Inflammatory macrophage (primary cell): ENCODE data around the gene CSF1.

Experiments
- DNase-seq, 2 donors: peaks; one replicate each; pipeline ENCODE4 v3.0.0-alpha.2; 2020 to 2022

Gene CSF1

DNA sequence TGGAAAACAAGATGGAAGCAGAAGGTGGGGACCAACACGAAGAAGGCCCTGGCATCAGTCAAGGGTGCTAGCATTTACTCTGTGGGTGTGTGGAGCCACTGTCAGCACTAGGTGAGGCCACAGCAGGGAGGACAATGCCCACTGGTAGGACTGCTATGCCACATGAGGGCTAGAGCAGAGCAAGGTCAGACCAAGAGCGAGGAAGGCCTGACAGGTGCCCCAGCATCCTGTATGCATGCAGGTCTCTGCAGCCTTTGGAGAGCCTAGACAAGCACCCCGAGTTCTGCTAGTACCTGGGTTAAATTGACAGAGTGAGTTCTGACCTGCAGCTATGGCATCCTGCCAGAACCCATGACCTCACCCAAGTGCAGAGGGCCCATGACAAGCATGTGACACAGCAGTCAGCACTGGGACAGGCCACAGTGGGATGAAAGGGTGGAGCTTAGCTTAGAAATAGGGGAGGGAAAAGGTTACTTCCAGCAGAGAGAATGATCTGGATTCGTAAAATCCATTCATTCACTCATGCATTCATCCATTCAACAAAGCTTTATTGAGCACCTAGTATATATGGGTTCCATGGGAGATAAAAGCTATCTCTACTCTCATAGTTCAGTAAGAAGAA is 9.0 kb upstream of the CSF1 start:
- DNase-seq: peak; percentile 87 to 96

DNA sequence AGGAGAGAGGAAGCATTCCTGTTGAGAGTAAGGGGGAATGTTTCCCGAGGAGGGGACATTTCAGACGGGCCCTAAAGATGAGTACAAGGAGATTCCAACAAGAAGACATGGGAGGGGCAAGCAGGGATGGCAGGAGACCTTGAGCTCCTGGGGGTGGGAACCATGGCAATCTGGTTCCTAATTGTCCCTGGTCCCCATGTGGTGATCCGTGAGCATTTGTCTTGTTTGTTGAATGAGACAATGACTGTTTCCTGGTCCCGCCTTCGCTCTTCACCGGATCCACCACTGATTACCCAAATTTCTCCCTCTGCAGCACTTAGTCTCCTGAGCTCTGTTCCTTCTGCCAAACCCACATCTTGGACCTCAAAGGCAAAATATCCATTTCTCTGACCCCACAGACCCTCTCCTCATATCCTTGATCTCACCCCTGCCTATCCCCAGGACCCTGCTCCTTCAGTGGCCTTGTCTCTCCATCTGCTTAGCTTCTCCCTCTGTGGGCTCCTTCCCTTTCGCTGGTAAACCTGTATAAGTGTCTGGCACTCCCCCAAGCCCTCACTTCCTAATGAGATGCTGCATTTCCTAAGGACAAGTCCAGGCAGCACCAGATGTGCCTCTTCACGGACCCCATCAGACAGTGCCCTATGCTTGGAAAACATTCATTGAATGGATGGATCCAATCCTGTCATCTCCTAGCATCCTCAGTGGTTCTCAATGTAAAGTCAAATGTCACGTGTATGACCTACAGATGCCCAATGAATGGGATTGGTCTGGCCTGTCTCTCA is 8.3 kb upstream of the CSF1 start:
- DNase-seq: peak in 1 of 2 donors; percentile 7

DNA sequence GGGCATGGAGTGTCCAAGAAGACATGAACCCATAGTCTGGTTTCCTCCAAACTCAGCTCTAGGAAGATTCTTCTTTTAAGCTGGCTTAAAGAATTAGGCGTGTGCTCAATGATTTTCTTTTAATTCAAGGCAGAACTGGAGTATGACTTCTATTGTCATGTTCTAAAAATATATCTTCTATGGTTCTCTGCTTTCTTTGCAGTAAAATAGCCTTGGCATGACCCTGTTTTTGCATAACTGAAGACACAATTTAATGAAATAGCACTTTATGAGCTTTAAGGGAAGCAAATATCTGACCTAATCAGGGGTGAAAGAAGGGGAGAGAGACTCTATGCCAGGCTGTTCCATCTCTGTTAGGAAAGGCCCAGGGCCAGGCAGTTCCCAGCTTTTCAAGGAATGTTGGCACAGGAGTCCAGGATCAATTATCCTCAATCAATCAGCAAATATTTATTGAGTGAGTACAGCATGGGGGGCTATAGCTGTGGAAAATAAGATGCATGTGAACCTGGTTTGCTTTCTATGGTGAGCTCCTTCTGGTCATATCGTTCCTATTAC is 7.2 kb upstream of the CSF1 start:
- peak; percentile 64 to 72 for DNase-seq

- DNase-seq: peak in 1 of 2 donors; percentile 22
Observed at GRCh38 chr1:109904105-109904817, 6.4 kb upstream of the CSF1 start.

GRCh38 chr1:109905491-109905890 is 5.2 kb upstream of the CSF1 start:
- DNase-seq: peak; percentile 59 to 86

- peak; percentile 78 to 86 for DNase-seq
Observed at GRCh38 chr1:109906160-109906838, 4.3 kb upstream of the CSF1 start.

- no peak for DNase-seq
Observed at GRCh38 chr1:109906839-109907180, 3.8 kb upstream of the CSF1 start.

DNA sequence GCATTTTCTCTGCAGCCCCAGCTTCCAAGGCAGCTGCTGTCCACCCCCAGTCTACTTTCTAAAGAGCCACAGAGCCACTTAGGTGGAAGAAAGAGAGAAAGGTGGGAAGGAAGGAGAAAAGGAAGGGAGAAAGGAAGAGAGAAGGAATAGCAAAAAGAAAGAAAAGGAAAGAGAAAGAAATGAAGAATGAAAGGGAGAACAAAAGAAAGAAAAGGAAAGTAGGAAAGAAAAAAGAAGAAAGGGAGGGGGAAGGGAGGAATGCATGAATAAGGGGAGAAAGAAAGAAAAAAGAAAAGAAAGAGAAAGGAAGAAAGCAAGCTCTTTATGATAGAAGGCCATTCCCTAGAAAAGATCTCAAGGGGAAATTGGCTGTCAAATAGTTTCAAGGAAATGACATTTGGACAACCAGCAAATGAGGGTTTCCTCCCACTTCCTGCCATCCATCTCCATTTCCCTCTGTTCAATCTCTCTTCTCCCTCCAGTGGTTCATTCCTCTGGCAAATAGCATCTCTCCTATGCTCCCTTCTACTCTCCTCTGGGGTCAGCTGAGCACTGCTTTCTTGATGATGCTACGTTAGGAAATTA is 3.4 kb upstream of the CSF1 start:
- no peak for DNase-seq

DNA sequence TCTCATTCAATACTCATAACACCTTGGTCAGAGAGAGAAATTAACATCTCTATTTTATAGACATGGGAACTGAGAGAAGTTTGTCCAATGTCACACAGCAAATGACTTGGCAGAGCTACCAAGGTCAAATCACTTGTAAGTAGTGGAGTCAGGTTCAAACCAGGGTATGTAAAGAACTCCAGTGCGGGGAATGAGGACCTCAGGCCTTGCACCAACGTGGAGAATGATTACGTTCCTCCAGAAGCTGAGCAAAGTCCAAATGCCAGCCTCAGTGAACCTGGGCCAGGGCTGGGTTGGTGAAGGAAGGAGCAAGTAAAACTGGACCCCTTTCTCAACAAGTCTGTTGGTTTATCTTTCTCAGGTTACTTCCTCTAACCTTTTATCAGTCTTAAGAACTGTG is 1.8 kb upstream of the CSF1 start:
- DNase-seq: no peak

DNA sequence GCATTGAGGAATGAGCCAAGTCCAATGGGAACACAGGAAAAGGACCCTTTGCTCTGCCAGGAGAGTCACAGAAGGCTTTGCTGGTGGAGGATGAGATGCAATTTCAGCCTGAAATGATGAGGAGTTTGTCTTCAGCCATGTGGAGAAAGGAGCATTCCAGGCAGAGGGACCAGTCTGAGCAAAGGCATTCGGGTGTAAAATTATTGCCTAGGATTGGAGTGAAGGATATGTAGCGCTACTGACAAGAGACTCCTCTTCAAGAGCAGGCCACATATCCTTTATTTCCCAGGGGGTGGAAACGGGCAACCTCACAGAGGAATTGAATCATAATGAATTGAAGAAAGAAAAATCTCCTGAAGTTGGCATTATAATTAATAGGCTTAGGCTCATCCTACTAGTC is 1.1 kb upstream of the CSF1 start:
- DNase-seq: no peak

- DNase-seq: no peak
Observed at GRCh38 chr1:109910963-109911798, 532 bp downstream of the CSF1 start.

GRCh38 chr1:109912214-109912861 is 1.7 kb downstream of the CSF1 start:
- DNase-seq: peak in 1 of 2 donors; percentile 13

- no peak for DNase-seq
Observed at GRCh38 chr1:109912873-109913272, 2.2 kb downstream of the CSF1 start.

GRCh38 chr1:109913360-109913879 is 2.8 kb downstream of the CSF1 start:
- DNase-seq: no peak

DNA sequence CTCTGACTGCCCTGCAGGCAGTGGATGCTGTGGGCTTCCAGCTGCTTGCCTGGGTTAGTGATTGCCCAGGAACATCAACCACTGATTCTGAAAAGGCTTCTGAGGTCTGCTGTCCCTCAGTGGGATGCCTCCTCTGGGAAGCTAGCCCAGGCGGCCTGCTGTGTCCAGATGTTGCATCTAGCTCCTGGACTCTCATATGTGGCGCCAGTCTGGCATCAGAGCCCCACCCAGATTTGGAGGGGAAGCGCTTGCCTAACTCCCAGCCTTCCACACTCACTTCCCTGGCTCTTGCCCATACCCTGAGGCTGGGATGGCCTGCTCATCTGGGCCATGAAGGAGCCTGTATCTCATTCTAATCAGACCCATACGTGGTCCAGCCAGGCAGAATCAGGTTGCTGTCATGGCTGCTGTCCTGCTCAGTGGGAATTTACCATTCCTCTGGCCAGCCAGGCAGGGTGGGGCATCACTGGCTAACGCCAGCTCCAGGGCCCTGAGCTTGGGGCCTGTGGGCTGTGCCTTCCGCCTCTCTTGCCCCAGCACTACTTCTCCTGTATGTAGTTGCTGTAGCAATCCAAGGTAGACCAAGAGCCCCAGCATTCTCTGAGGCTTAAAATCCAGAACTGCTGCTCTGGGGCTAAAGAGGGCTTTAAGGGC is 4.1 kb downstream of the CSF1 start:
- peak in 1 of 2 donors; percentile 42 for DNase-seq

- peak in 1 of 2 donors; percentile 33 for DNase-seq
Observed at GRCh38 chr1:109917051-109917767, 6.6 kb downstream of the CSF1 start.

GRCh38 chr1:109917768-109918606 is 7.3 kb downstream of the CSF1 start:
- DNase-seq: peak in 1 of 2 donors; percentile 15

- DNase-seq: peak in 1 of 2 donors; percentile 14
Observed at GRCh38 chr1:109918671-109919070, 8.0 kb downstream of the CSF1 start.
